ENCODE data around the gene CLDN1. TPM values are rescaled to one million over a fixed set of nuclear protein-coding genes. Genes with fewer than 3 reads are reported as not detected.

Gene CLDN1
- total RNA-seq, 1 experiment from 2014 or later = 1.0 TPM

- no CpG with 5 or more reads among the region's 3 CpGs for WGBS (ENCODE audit: extremely low coverage, insufficient read length, low lambda C conversion rate)
These were observed 16.2 kb downstream of the CLDN1 start for GRCh38 chr3:190306026-190306425.

More at GRCh38 chr3:190306026-190306425, 16.2 kb downstream of the CLDN1 start:
- Histone ChIP-seq H3K79me1 (ENCODE audit: insufficient read depth, low read depth, low read length, poor library complexity, severe bottlenecking) (no peaks in the 10 kb centered on the region), H2AK5ac (ENCODE audit: insufficient read length, low read length) (no peak overlapping the region), H3K9me3 (ENCODE audit: control insufficient read depth, low read depth, low read length) (no peaks in the 10 kb centered on the region), H2BK15ac (ENCODE audit: low read depth, low read length) (no peak overlapping the region), H2BK12ac (ENCODE audit: insufficient read length, low read depth, low read length) (no peak overlapping the region), H4K20me1 (ENCODE audit: control insufficient read depth, insufficient read depth, insufficient read length) (no peaks in the 10 kb centered on the region), H4K8ac (replicated peaks; ENCODE audit: insufficient read length, low read depth, low read length) (no peak overlapping the region), H3K79me2 (ENCODE audit: insufficient read depth, low read length) (no peaks in the 10 kb centered on the region), H3K4ac (ENCODE audit: low read depth, low read length) (no peak overlapping the region), H3K27ac (ENCODE audit: insufficient read length, low read depth, low read length) (no peak overlapping the region), H3K4me2 (ENCODE audit: insufficient read depth, insufficient read length, low read length) (no peak overlapping the region), H3T11ph (ENCODE audit: low read length) (no peak overlapping the region), H4K91ac (ENCODE audit: insufficient read length, low read depth, low read length) (no peak overlapping the region), H3K27me3 (ENCODE audit: insufficient read depth, low read length) (no peaks in the 10 kb centered on the region), H3K9ac (ENCODE audit: extremely low read depth, insufficient read length, low read length) (no peak overlapping the region), H2BK20ac (ENCODE audit: low read depth, low read length, poor library complexity, severe bottlenecking) (no peak overlapping the region), H3K4me1 (ENCODE audit: insufficient read depth, low read length) (no peaks in the 10 kb centered on the region; the same call in 1 of the 2 replicates), H3K23ac (ENCODE audit: insufficient read length, low read depth, low read length) (no peak overlapping the region), H3K23me2 (ENCODE audit: insufficient read length, low read depth, low read length, poor library complexity, severe bottlenecking) (no peaks in the 10 kb centered on the region), H2BK120ac (ENCODE audit: low read depth, low read length, poor library complexity, severe bottlenecking) (no peak overlapping the region), H2AFZ (ENCODE audit: low read length) (no peak overlapping the region), H2BK5ac (ENCODE audit: insufficient read length, low read length) (no peak overlapping the region), H3K18ac (ENCODE audit: insufficient read length, low read depth, low read length) (no peak overlapping the region), H4K5ac (ENCODE audit: insufficient read length, low read depth, low read length) (no peak overlapping the region), H3K14ac (ENCODE audit: insufficient read depth, low read length) (no peak overlapping the region), H3K56ac (ENCODE audit: insufficient read length, low read depth, low read length) (no peak overlapping the region)
- Mint-ChIP-seq H3K27me3 (ENCODE audit: low read depth) (no peaks in the 10 kb centered on the region), H3K9me3 (no peaks in the 10 kb centered on the region), H3K27ac (no peak overlapping the region), H3K4me3 (no peak overlapping the region), H3K36me3 (ENCODE audit: insufficient read depth in 1 of 3, low read depth in 3 of 3) (no peaks in the 10 kb centered on the region), H3K4me1 (no peaks in the 10 kb centered on the region)
- no peak for TF ChIP-seq CTCF (conservative IDR thresholded peaks at IDR 0.05)
- DNase-seq = no peak

Measured in H9 (cell line).